ENCODE measurements around the gene C4orf50. TPM values are rescaled to one million over a fixed set of nuclear protein-coding genes. Genes with fewer than 3 reads are reported as not detected.

C4orf50 gene
- total and polyA plus RNA-seq, 2 of the 8 experiments (the other 6 are each of a cell fraction or from before 2014, with no cell fraction given), result 0.08 to 0.22 TPM

DNA sequence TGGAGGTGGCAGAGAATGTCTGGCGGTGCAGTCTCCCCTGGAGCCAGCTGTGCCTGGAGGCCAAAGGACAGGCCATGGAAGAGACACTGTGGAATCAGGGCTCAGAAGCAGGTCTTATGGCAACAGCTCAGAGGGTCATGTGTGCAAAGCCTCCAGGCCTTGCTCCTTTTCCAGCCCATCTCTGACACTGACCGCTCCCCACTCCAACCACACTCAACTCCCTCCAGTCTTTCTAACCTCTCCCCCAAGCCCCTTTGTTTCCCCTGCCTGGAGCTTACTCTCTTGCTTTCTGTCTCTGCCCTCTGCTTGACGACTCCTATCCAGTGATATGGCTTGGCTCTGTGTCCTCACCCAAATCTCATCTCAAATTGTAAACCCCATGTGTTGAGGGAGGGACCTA lies 91.1 kb downstream of the C4orf50 start:
- peaks cover 0 to 10% (median 3%) of the 10 kb centered on the region in 4 experiments; a peak in 5 of 7 replicates for H3K4me1 ChIP-seq (replicated peaks in 1 of 4; ENCODE audit: control insufficient read depth in 3 of 4, insufficient read depth in 4 of 4, low read length in 3 of 4)
- H3K9ac ChIP-seq (replicated peaks in 1 of 4; ENCODE audit: extremely low read depth in 1 of 4, low read depth in 3 of 4, low read length in 3 of 4), result no peak overlapping the region
- H3K27ac ChIP-seq (ENCODE audit: low read depth, low read length), result no peak overlapping the region
- 84% methylated on average over 3 of the region's 3 CpGs; no CpG with 5 or more reads in 1 of the 2 experiments for WGBS, 2 experiments (ENCODE audit: extremely low coverage in 1 of 2, insufficient coverage in 1 of 2, insufficient read length in 1 of 2, insufficient replicate concordance in 2 of 2, low coverage in 1 of 2, low lambda C conversion rate in 2 of 2, missing lambda C conversion rate in 1 of 2)
- TF ChIP-seq CHD2 (IDR thresholded peaks at IDR 0.05; ENCODE audit: low read length) (no peak), BRCA1 (IDR thresholded peaks at IDR 0.05; ENCODE audit: low read depth, low read length) (no peak), CEBPB (IDR thresholded peaks at IDR 0.05; ENCODE audit: low read depth, low read length) (no peak), EZH2 (IDR thresholded peaks at IDR 0.05; ENCODE audit: low read depth, low read length, severe bottlenecking) (no peak), FOSL1 (IDR thresholded peaks at IDR 0.05; ENCODE audit: insufficient read depth, low read depth, low read length) (no peak), POLR2A (IDR thresholded peaks at IDR 0.05; ENCODE audit: control extremely low read depth in 1 of 2, low read depth in 2 of 2, low read length in 2 of 2) (no peak), GABPA (IDR thresholded peaks at IDR 0.05; ENCODE audit: borderline replicate concordance, insufficient read depth, low read length) (no peak), POU5F1 (IDR thresholded peaks at IDR 0.05; ENCODE audit: low read depth, low read length) (no peak), KDM5A (IDR thresholded peaks at IDR 0.05; ENCODE audit: low read length) (no peak), EP300 (IDR thresholded peaks at IDR 0.05; ENCODE audit: borderline replicate concordance in 1 of 2, low read depth in 2 of 2, low read length in 2 of 2) (no peak), POLR2AphosphoS5 (IDR thresholded peaks at IDR 0.05; ENCODE audit: low read depth, low read length) (no peak), TAF7 (optimal IDR thresholded peaks at IDR 0.05; ENCODE audit: borderline replicate concordance, low read depth, low read length) (no peak)
- TF ChIP-seq, protein P1, sequence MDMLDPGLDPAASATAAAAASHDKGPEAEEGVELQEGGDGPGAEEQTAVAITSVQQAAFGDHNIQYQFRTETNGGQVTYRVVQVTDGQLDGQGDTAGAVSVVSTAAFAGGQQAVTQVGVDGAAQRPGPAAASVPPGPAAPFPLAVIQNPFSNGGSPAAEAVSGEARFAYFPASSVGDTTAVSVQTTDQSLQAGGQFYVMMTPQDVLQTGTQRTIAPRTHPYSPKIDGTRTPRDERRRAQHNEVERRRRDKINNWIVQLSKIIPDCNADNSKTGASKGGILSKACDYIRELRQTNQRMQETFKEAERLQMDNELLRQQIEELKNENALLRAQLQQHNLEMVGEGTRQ (IDR thresholded peaks at IDR 0.05; ENCODE audit: low read length), result no peak
- no peak overlapping the region for H2BK20ac ChIP-seq (ENCODE audit: low read length)
- no peak overlapping the region for H3K23ac ChIP-seq (ENCODE audit: insufficient read length)
- H3K14ac ChIP-seq (ENCODE audit: insufficient read length), result no peak overlapping the region
- no peaks in the 10 kb centered on the region for H3K79me2 ChIP-seq (ENCODE audit: control insufficient read depth in 1 of 2, insufficient read depth in 2 of 2, low read length in 2 of 2)
- H3K9me3 ChIP-seq (ENCODE audit: insufficient read depth in 2 of 2, low read depth in 1 of 2, low read length in 1 of 2), result no peaks in the 10 kb centered on the region
- no peaks in the 10 kb centered on the region for H3K36me3 ChIP-seq (ENCODE audit: control insufficient read depth in 2 of 4, insufficient read depth in 4 of 4, low read length in 3 of 4)
- ChIA-PET CTCF (ENCODE audit: partially characterized antibody) (interaction anchor here (1.1 to 1.3 kb wide), 4 partner anchors 28 to 71 kb away, joined by 3 to 5 read pairs (median 4); no protein-coding TSS in a partner anchor), POLR2A (ENCODE audit: partially characterized antibody) (interaction anchor here (1.3 kb wide), 1 partner anchor 36 kb away, joined by 3 read pairs; no protein-coding TSS in a partner anchor)
- H2BK5ac ChIP-seq (ENCODE audit: low read depth, low read length), result no peak overlapping the region
- H3K4me3 ChIP-seq (ENCODE audit: extremely low read depth in 1 of 4, insufficient read depth in 2 of 4, low read depth in 3 of 4, low read length in 4 of 4), result no peak overlapping the region
- no peak overlapping the region for H2BK15ac ChIP-seq (ENCODE audit: low read length)
- no peaks in the 10 kb centered on the region for H4K20me1 ChIP-seq (replicated peaks in 1 of 2; ENCODE audit: control insufficient read depth in 1 of 2, insufficient read depth in 2 of 2, low read length in 2 of 2)
- no peak overlapping the region for H4K8ac ChIP-seq (ENCODE audit: extremely low read depth, insufficient read depth, low read length)
- no peak overlapping the region for H2AFZ ChIP-seq (ENCODE audit: low read length)
- peaks cover 0 to 2% (median under 1%) of the 10 kb centered on the region in 4 experiments; a peak in 2 of 7 replicates for H3K27me3 ChIP-seq (replicated peaks in 1 of 4; ENCODE audit: control insufficient read depth in 3 of 4, extremely low read depth in 1 of 4, insufficient read depth in 3 of 4, low read length in 3 of 4)
- no peak overlapping the region for H3K18ac ChIP-seq (ENCODE audit: extremely low read depth, low read length)
- H4K5ac ChIP-seq (ENCODE audit: insufficient read length, low read depth, low read length), result no peak overlapping the region
- no peaks in the 10 kb centered on the region for H3K79me1 ChIP-seq (ENCODE audit: low read depth, low read length)
- no peak overlapping the region for H3K4me2 ChIP-seq (ENCODE audit: insufficient read depth in 1 of 2, low read depth in 2 of 2, low read length in 2 of 2)
- H2AK5ac ChIP-seq (ENCODE audit: low read depth, low read length), result no peak overlapping the region
- no peak overlapping the region for H2BK120ac ChIP-seq (replicated peaks; ENCODE audit: low read depth, low read length)
- H3K4ac ChIP-seq (replicated peaks; ENCODE audit: insufficient read length, low read depth, low read length), result no peak overlapping the region
- H3K56ac ChIP-seq (replicated peaks; ENCODE audit: insufficient read length, low read depth, low read length), result no peak overlapping the region
- H4K91ac ChIP-seq (replicated peaks; ENCODE audit: insufficient read length, low read length), result no peak overlapping the region
- no peak for DNase-seq (ENCODE audit: low read depth in 1 of 2, low spot score in 2 of 2)
- FAIRE-seq, result no peak
- no peak overlapping the region for H2BK12ac ChIP-seq (ENCODE audit: low read depth, low read length)
- H3K23me2 ChIP-seq (ENCODE audit: low read depth, low read length), result peaks cover 2% of the 10 kb centered on the region; the same call in 1 of the 2 replicates

All from H1 (cell line).